Measurements from ENCODE around the gene FBXO22. TPM values are rescaled to one million over a fixed set of nuclear protein-coding genes. Genes with fewer than 3 reads are reported as not detected.
"Not testable (repeated sequence)": the region's sequence is repeated elsewhere in the genome, so short reads cannot be mapped to it uniquely, and the experiment has no call there.

Gene FBXO22
- total RNA-seq, 2 experiments from 2014 or later: 23.5 to 33.6 TPM

- H3K4me3 ChIP-seq (ENCODE audit: low read depth, low read length, poor library complexity, severe bottlenecking): no peak overlapping the region
- peaks cover 6% of the 10 kb centered on the region for H3K4me1 ChIP-seq (ENCODE audit: insufficient read depth, low read length, poor library complexity, severe bottlenecking)
- no peaks in the 10 kb centered on the region for H4K20me1 ChIP-seq (ENCODE audit: insufficient read depth, low read length)
- no peak overlapping the region; the same call in 1 of the 2 replicates for H3K4me2 ChIP-seq (ENCODE audit: low read length)
- no peaks in the 10 kb centered on the region for H3K9me2 ChIP-seq (ENCODE audit: insufficient read depth, low read length)
- POLR2A ChIA-PET: no interaction called here
- H3K79me2 ChIP-seq (ENCODE audit: insufficient read depth, low read depth, low read length): no peaks in the 10 kb centered on the region
- H2AFZ ChIP-seq (ENCODE audit: low read length): no peak overlapping the region
- H3K36me3 ChIP-seq (ENCODE audit: insufficient read depth, low read length): peaks cover 21% of the 10 kb centered on the region
- no TSS peak for BruUV-seq (replicated peaks)
- CTCF ChIA-PET (ENCODE audit: unreplicated experiment): no interaction called here
- no peak overlapping the region for H3K27ac ChIP-seq (ENCODE audit: low read depth, low read length, poor library complexity, severe bottlenecking)
- TF ChIP-seq CTCF (conservative IDR thresholded peaks at IDR 0.05; ENCODE audit: low read length) (no peak), EZH2phosphoT487 (IDR thresholded peaks at IDR 0.05; ENCODE audit: borderline replicate concordance, low read depth, low read length) (no peak)
- intact Hi-C loops (cut with micrococcal nuclease; ENCODE audit: unreplicated experiment): no loop called here
- H3K9me3 ChIP-seq (ENCODE audit: low read length): no peaks in the 10 kb centered on the region
- DNase-seq (ENCODE audit: low spot score): no peak
These were observed 36.2 kb upstream of the FBXO22 start for GRCh38 chr15:75867449-75867848.

- no peak for DNase-seq (ENCODE audit: low spot score)
- no peak overlapping the region for H3K4me3 ChIP-seq (ENCODE audit: low read depth, low read length, poor library complexity, severe bottlenecking)
- H3K4me2 ChIP-seq (ENCODE audit: low read length): no peak overlapping the region
- no peak overlapping the region for H2AFZ ChIP-seq (ENCODE audit: low read length)
- no peaks in the 10 kb centered on the region for H3K9me2 ChIP-seq (ENCODE audit: insufficient read depth, low read length)
- no TSS peak for BruUV-seq (replicated peaks)
- no peaks in the 10 kb centered on the region for H3K9me3 ChIP-seq (ENCODE audit: low read length)
- peaks cover 6% of the 10 kb centered on the region for H3K4me1 ChIP-seq (ENCODE audit: insufficient read depth, low read length, poor library complexity, severe bottlenecking)
- intact Hi-C loops (cut with micrococcal nuclease; ENCODE audit: unreplicated experiment): no loop called here
- CTCF ChIA-PET (ENCODE audit: unreplicated experiment): no interaction called here
- POLR2A ChIA-PET: interaction anchor here (0.6 to 1.0 kb wide), 2 partner anchors 15 to 97 kb away, joined by 3 to 4 read pairs; no protein-coding TSS in a partner anchor
- peaks cover 18% of the 10 kb centered on the region for H3K36me3 ChIP-seq (ENCODE audit: insufficient read depth, low read length)
- no peaks in the 10 kb centered on the region for H4K20me1 ChIP-seq (ENCODE audit: insufficient read depth, low read length)
- no peak overlapping the region for H3K27ac ChIP-seq (ENCODE audit: low read depth, low read length, poor library complexity, severe bottlenecking)
- no peaks in the 10 kb centered on the region for H3K79me2 ChIP-seq (ENCODE audit: insufficient read depth, low read depth, low read length)
- TF ChIP-seq CTCF (conservative IDR thresholded peaks at IDR 0.05; ENCODE audit: low read length): no peak
- no peak for TF ChIP-seq EZH2phosphoT487 (IDR thresholded peaks at IDR 0.05; ENCODE audit: borderline replicate concordance, low read depth, low read length)
These were observed 35.7 kb upstream of the FBXO22 start for GRCh38 chr15:75868019-75868418.

GRCh38 chr15:75869446-75869845 lies 34.2 kb upstream of the FBXO22 start:
- peaks cover 6% of the 10 kb centered on the region for H3K4me1 ChIP-seq (ENCODE audit: insufficient read depth, low read length, poor library complexity, severe bottlenecking)
- DNase-seq (ENCODE audit: low spot score): no peak
- intact Hi-C loops (cut with micrococcal nuclease; ENCODE audit: unreplicated experiment): no loop called here
- no peak overlapping the region for H3K4me3 ChIP-seq (ENCODE audit: low read depth, low read length, poor library complexity, severe bottlenecking)
- peaks cover 31% of the 10 kb centered on the region for H3K36me3 ChIP-seq (ENCODE audit: insufficient read depth, low read length)
- no peak overlapping the region for H2AFZ ChIP-seq (ENCODE audit: low read length)
- H3K79me2 ChIP-seq (ENCODE audit: insufficient read depth, low read depth, low read length): no peaks in the 10 kb centered on the region
- no TSS peak for BruUV-seq (replicated peaks)
- CTCF ChIA-PET (ENCODE audit: unreplicated experiment): interaction anchor here (0.9 kb wide), 1 partner anchor 20 kb away, joined by 3 read pairs; no protein-coding TSS in a partner anchor
- H3K9me2 ChIP-seq (ENCODE audit: insufficient read depth, low read length): no peaks in the 10 kb centered on the region
- H3K4me2 ChIP-seq (ENCODE audit: low read length): no peak overlapping the region
- H3K27ac ChIP-seq (ENCODE audit: low read depth, low read length, poor library complexity, severe bottlenecking): no peak overlapping the region
- TF ChIP-seq EZH2phosphoT487 (IDR thresholded peaks at IDR 0.05; ENCODE audit: borderline replicate concordance, low read depth, low read length) (no peak), CTCF (conservative IDR thresholded peaks at IDR 0.05; ENCODE audit: low read length) (no peak)
- no peaks in the 10 kb centered on the region for H3K9me3 ChIP-seq (ENCODE audit: low read length)
- H4K20me1 ChIP-seq (ENCODE audit: insufficient read depth, low read length): no peaks in the 10 kb centered on the region
- POLR2A ChIA-PET: no interaction called here

- intact Hi-C loops (cut with micrococcal nuclease; ENCODE audit: unreplicated experiment); BruUV-seq (replicated peaks): not testable (repeated sequence)
These were observed 32.1 kb upstream of the FBXO22 start for GRCh38 chr15:75871589-75871988.

More at GRCh38 chr15:75871589-75871988, 32.1 kb upstream of the FBXO22 start:
- H3K27ac ChIP-seq (ENCODE audit: low read depth, low read length, poor library complexity, severe bottlenecking); H3K4me2 ChIP-seq (ENCODE audit: low read length); H4K20me1 ChIP-seq (ENCODE audit: insufficient read depth, low read length); POLR2A ChIA-PET; H3K4me1 ChIP-seq (ENCODE audit: insufficient read depth, low read length, poor library complexity, severe bottlenecking); CTCF ChIA-PET (ENCODE audit: unreplicated experiment); H3K9me2 ChIP-seq (ENCODE audit: insufficient read depth, low read length); H3K9me3 ChIP-seq (ENCODE audit: low read length); H2AFZ ChIP-seq (ENCODE audit: low read length); DNase-seq (ENCODE audit: low spot score); H3K79me2 ChIP-seq (ENCODE audit: insufficient read depth, low read depth, low read length); H3K4me3 ChIP-seq (ENCODE audit: low read depth, low read length, poor library complexity, severe bottlenecking): not testable (repeated sequence)
- H3K36me3 ChIP-seq (ENCODE audit: insufficient read depth, low read length): peaks cover 46% of the 10 kb centered on the region
